Colonic mucosa (tissue), 4 donors: ENCODE results near the gene KAT2A. TPM values are rescaled to one million over a fixed set of nuclear protein-coding genes. Genes with fewer than 3 reads are reported as not detected.

Experiments
- DNase-seq: peaks from one replicate; pipeline ENCODE4 v3.0.0-alpha.2; 2020
- H3K27ac ChIP-seq: fragments of 200-600 bp; one replicate; pipeline ENCODE4 v1.8.0; 2021
- H3K27me3 ChIP-seq: fragments of 200-600 bp; one replicate; pipeline ENCODE4 v1.8.0; 2021
- H3K36me3 ChIP-seq: fragments of 200-600 bp; one replicate; pipeline ENCODE4 v1.8.0; 2021
- H3K4me1 ChIP-seq: fragments of 200-600 bp; one replicate; pipeline ENCODE4 v1.8.0; 2021; ENCODE audit warnings: mild to moderate bottlenecking
- H3K4me3 ChIP-seq: fragments of 200-600 bp; one replicate; pipeline ENCODE4 v1.8.0; 2021
- H3K9ac ChIP-seq, 2 donors: one replicate each; pipeline ENCODE4 v1.7.0; 2013; ENCODE audit warnings: control low read depth in 2 of 2, low read depth in 2 of 2, low read length in 2 of 2
- H3K9me3 ChIP-seq: fragments of 200-600 bp; one replicate; pipeline ENCODE4 v1.8.0; 2021
- intact Hi-C: fragments of 100-400 bp; cut with DNase I; formaldehyde crosslinking; loops from one replicate; pipeline ENCODE4 v1.14.1; 2022
- total RNA-seq, 2 donors: library from RNA; stranded (reverse); fragmentation: NEBNext Ultra II Directional in 1 of 2; extraction: Animal tissue kit (Norgen Biotek cat#: 25700) in 1 of 2; gene quantifications; one replicate each; pipeline ENCODE4 v1.2.1, GENCODE V29; 2021
- TF ChIP-seq, protein P1 (sequence below): fragments of 200-600 bp; IDR thresholded peaks from one replicate; pipeline ENCODE4 v1.8.0; 2022; ENCODE audit warnings: antibody characterized with exemption, mild to moderate bottlenecking
- donor health status: healthy.
- donor health status: DM: no; HTN: no; CAD: no.
- donor health status: DM: no; HTN: no; CAD: no.

Gene KAT2A
- total RNA-seq, result 10 to 100 TPM; 16.9 to 59.8 TPM

DNA sequence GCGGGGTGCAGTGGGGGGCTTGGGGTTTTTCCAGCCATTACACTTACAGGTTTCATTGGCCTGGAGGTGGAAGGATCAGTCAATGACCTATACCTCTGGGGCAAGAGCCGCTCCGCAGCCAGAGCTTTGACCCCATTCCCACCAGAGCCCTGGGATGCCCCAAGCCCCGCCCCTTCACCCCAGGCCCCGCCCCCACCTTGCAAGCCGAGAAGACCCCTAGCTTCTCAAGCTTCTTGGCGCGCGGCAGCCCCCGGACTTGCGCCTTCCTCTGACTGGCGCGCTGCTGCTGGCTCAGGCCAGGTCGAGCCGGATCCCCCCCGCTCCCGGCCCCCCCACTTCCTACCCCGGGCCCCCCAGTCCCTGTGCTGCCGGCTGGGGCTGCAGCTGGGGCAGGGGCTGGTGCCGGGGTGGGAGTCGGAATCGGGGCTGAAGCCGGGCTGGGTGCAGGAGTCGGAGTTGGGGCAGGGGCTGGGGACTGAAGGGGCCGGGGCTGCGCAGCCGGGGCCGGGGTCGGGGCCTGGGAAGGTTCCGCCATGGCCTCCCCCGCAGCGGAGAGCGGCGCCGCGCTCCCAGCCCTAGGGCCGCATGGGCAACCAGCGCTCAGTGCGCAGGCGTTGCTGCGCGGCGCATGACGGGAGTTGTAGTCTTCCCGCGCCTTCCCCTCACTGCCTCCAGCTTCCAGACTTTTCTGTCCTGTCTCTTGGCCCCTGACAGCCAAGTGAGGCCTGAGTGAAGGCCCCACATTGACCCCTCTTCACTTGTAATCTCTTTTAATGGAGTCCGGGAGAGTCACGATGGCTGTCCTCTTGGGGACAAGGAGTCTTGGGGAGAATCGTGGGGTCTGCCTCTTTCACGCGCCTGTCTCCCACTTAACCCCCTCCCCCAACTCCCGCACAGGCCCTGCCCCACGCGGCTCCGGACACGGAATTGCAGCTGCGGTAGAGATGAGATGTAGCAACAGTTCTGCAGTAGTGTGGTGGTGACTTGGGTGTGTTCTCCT lies at the start of gene KAT2A:
TSS of gene KAT2A (minus strand) at position 598 of the 1,000 bp plus-strand sequence. CDS start at position 535, 63 bp downstream.
- intact Hi-C loops, result no loop called here
- Histone ChIP-seq H3K27ac (peak within 1 kb of the TSS; percentile 60), H3K9me3 (no peaks in the 10 kb centered on the region), H3K9ac (peak within 1 kb of the TSS; percentile 57 to 63), H3K4me1 (peaks cover 14% of the 10 kb centered on the region), H3K36me3 (no peaks in the 10 kb centered on the region), H3K4me3 (peak within 1 kb of the TSS; percentile 82), H3K27me3 (no peaks in the 10 kb centered on the region)
- TF ChIP-seq, protein P1, sequence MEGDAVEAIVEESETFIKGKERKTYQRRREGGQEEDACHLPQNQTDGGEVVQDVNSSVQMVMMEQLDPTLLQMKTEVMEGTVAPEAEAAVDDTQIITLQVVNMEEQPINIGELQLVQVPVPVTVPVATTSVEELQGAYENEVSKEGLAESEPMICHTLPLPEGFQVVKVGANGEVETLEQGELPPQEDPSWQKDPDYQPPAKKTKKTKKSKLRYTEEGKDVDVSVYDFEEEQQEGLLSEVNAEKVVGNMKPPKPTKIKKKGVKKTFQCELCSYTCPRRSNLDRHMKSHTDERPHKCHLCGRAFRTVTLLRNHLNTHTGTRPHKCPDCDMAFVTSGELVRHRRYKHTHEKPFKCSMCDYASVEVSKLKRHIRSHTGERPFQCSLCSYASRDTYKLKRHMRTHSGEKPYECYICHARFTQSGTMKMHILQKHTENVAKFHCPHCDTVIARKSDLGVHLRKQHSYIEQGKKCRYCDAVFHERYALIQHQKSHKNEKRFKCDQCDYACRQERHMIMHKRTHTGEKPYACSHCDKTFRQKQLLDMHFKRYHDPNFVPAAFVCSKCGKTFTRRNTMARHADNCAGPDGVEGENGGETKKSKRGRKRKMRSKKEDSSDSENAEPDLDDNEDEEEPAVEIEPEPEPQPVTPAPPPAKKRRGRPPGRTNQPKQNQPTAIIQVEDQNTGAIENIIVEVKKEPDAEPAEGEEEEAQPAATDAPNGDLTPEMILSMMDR, result no peak
- DNase-seq, result peak; percentile 87

- no peak overlapping the region for H3K27ac ChIP-seq
- no peaks in the 10 kb centered on the region for H3K4me1 ChIP-seq
- DNase-seq, result no peak
- H3K36me3 ChIP-seq, result no peaks in the 10 kb centered on the region
- H3K27me3 ChIP-seq, result no peaks in the 10 kb centered on the region
- H3K9ac ChIP-seq, result no peak overlapping the region
- intact Hi-C loops, result no loop called here
- H3K4me3 ChIP-seq, result no peak overlapping the region
- H3K9me3 ChIP-seq, result no peaks in the 10 kb centered on the region
- TF ChIP-seq, protein P1, result no peak
Observed at GRCh38 chr17:42169351-42169750, 48.2 kb upstream of the KAT2A start.

GRCh38 chr17:42167807-42168206 lies 46.6 kb upstream of the KAT2A start:
- Histone ChIP-seq H3K9me3 (no peaks in the 10 kb centered on the region), H3K4me3 (no peak overlapping the region), H3K27ac (no peak overlapping the region), H3K27me3 (no peaks in the 10 kb centered on the region), H3K9ac (no peak overlapping the region), H3K4me1 (no peaks in the 10 kb centered on the region), H3K36me3 (no peaks in the 10 kb centered on the region)
- TF ChIP-seq, protein P1, result no peak
- DNase-seq, result no peak
- intact Hi-C loops, result no loop called here

GRCh38 chr17:42166196-42166763 lies 45.1 kb upstream of the KAT2A start:
- Histone ChIP-seq H3K9me3 (no peaks in the 10 kb centered on the region), H3K36me3 (no peaks in the 10 kb centered on the region), H3K9ac (no peak overlapping the region), H3K27me3 (no peaks in the 10 kb centered on the region), H3K4me3 (no peak overlapping the region), H3K27ac (no peak overlapping the region), H3K4me1 (no peaks in the 10 kb centered on the region)
- intact Hi-C loops, result no loop called here
- no peak for DNase-seq
- TF ChIP-seq, protein P1, result no peak

- H3K36me3 ChIP-seq, result no peaks in the 10 kb centered on the region
- no peak for DNase-seq
- no peaks in the 10 kb centered on the region for H3K27me3 ChIP-seq
- H3K4me3 ChIP-seq, result no peak overlapping the region
- H3K27ac ChIP-seq, result no peak overlapping the region
- H3K9ac ChIP-seq, result no peak overlapping the region
- no peaks in the 10 kb centered on the region for H3K9me3 ChIP-seq
- intact Hi-C loops, result no loop called here
- TF ChIP-seq, protein P1, result no peak
- H3K4me1 ChIP-seq, result no peaks in the 10 kb centered on the region
Observed at GRCh38 chr17:42165751-42166150, 44.6 kb upstream of the KAT2A start.
